ENCODE results near the gene SNX12.

SNX12 gene

DNA sequence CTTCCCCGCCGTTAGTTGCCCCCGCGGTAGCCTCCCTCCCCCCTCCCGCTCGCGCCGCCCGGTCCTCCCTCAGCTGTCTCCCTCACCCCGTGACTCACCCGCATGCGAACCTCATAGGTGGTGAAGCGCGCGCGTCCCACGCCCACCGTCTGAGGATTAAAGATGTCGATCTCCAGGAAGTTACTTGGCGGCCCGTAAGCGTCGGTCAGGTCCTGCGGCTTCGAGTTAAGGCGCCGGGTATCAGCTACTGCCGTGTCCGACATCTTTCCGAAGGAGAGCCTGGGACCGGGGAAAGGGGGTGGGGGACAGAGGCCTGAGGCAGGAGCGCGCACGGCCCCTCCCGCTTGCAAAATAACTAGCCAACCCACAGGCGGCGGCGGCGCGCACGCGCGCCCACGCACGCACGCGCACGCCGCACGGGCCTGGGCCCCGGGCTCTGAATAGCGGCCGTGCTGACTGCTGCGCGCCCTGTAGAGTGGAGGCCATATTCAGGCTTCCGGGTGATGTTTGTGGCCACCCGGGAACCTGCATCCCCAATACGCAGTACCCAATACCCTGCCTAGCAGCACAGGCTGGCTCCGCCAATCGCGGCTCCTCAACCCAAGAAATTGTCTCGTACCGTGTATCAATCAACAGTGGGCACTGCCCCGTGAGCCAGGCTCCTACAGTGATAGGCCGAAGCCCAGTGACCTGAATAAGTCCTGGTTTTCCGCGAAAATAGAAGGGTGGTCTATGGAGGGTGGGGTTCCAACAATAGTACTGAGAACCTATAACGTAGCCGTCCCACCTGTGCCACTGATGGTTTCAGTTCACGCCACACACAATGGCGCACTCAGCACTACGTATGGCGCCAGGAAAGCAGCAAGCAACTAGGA, at the start of gene SNX12:
TSS of gene SNX12 (minus strand) at position 291 of the 875 bp plus-strand sequence. CDS start at position 263, 28 bp downstream.
- peak; percentile 96 for DNase-seq

DNA sequence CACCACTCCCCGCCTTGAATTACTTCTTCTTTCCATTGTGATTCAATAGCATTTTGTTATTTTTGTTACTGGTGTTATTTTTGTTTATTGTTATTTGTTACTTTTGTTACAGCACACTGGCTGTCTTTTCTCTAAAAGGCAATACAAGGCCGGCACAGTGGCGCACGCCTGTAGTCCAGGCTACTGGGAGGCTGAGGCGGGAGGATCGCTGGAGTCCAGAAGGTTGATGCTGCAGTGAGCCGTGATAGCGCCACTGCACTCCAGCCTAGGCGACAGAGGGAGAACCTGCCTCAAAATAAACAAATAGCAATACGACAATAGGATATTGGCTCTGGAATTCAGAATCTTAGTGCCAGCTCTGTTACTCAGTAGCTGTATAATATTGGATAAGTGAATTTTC, 49.2 kb upstream of the SNX12 start:
- no peak for DNase-seq

DNA sequence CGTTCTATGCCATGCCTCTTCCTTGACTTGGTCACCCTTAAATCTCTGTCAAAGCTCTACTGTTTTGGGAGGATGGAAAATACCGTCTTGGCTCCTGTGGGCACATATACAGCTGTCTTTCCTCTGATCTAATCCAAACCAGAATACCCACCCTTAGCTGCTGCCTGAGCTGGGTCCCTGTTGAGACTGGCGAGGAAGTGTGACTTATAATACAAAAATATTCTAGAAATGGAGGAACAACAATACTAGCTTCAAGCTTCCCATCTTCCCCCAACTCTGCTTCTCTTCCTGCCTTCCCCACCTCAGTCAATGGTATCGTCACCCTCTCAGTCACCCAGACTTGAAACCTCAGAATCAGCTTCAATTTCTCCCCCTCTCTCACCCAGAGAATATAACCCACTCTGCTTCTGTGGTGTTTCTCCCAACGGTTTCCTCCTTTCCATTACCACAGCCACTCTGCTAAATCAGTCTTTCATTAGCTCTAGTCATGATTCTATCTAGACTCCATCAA, 43.8 kb upstream of the SNX12 start:
- no peak for DNase-seq

DNA sequence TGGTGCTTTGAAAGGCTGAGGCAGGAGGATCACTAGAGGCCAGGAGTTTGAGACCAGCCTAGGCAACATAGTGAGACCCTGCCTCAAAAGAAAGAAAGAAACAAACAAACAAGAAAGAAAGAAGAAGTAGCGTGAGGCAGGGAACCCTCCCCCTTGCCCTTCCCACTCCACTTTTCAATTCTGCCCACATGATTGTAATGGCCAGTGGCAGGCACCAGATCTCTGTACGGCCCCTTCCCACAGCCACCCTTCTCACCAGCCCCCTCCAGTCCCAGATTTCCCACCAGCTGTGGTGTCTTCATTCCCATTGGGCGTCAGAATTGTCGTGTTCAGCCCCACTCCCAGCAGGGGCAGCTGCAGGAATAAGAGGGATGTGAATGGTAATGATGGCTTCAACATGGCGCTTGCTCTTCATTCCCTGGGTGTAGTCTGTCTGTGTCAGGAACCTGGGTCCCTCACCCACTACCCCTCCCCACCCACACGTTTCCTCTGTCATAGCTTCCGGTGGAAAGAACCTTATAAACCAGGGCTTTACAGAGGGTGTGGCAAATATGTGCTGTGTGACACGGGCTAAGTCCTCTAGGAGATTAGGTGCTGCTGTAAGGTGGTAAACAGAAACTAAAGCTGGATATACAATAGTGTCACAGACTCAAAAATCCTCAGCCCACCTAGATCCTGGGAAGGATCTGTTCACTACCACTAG, 43.2 kb upstream of the SNX12 start, which contains the start of gene IL2RG:
TSS of gene IL2RG (minus strand) at position 437 of the 703 bp plus-strand sequence. CDS start at position 399, 38 bp downstream.
- DNase-seq, result no peak

DNA sequence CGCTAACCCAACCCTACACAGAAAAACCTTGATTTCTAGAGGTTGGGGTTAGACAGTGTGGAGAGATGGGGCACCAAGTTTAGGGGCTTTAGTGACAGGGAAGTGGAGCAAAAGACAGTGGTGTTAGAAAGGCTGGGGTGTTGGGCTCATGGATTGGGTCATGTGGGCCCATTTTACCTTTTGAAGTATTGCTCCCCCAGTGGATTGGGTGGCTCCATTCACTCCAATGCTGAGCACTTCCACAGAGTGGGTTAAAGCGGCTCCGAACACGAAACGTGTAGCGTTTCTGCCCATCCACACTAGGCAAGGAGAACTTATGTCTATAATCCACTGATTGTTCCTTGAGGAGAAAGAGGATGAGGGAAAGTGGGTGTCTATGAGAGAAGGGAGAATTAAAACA, 40.9 kb upstream of the SNX12 start:
- DNase-seq, result no peak

DNA sequence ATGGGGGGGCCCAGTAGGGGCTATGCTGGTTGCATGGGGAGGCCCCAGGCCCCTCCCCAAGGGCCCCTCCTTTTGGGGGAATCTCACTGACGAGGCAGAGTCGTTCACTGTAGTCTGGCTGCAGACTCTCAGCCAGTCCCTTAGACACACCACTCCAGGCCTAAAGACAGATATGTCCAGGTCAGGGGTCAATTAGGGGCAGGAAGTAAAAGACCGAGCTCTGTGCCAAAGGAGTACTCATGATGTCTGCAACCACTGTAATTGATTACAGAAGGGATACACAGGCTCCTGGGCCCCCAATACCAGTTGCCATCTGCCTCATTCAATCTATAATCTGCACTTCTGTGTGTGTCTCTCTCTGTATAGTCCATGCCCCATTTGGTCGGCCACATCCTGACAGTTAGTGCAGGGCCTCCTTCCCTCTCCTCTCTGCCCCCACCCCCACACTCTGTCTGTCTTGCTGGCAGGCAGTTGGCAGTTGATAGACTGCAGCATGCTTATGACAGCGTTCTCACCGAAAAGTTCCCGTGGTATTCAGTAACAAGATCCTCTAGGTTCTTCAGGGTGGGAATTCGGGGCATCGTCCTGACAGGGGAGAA, 39.7 kb upstream of the SNX12 start:
- peak; percentile 60 for DNase-seq

DNA sequence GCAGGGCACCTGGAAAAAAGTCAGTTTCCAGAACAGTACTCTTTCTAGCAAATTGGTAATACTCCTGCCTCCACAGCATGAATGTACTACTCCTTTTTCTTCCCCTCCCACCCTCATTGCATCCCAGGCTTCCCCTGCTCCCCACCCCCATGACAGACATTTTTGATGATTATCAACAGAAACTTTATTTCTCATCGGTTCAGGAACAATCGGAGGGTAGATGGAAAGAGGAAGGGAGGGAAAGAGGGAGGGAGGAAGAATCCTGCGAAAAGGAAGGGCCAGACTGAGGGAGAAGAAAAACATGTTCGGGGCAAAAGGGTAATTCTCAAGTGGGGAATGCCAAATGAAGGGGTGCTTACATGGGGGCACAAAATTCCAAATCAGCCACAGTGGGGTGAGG, 39.1 kb upstream of the SNX12 start:
- DNase-seq, result no peak

DNA sequence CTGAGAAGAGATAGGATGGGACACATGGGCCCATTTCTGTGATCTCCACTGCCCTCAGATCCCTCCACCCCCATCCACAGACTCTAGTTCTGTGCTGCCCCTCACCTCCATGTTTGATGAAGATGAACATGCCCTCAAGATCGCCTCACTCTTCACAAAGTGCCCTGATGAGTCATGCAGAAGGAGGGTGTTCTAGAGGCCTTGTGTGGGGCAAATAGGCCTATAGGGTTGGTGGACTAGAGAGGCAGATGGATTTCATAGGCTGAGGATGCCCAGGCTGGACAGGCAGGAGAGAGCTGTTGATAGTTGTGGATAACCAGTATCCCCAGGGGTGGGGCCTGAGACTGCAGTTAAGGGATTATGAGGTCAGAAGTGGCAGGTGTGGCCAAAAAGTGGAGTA, 38.3 kb upstream of the SNX12 start, which contains the start of gene CXorf65:
TSS of gene CXorf65 (minus strand) at position 314 of the 400 bp plus-strand sequence. CDS start at position 130, 184 bp downstream.
- no peak for DNase-seq

DNA sequence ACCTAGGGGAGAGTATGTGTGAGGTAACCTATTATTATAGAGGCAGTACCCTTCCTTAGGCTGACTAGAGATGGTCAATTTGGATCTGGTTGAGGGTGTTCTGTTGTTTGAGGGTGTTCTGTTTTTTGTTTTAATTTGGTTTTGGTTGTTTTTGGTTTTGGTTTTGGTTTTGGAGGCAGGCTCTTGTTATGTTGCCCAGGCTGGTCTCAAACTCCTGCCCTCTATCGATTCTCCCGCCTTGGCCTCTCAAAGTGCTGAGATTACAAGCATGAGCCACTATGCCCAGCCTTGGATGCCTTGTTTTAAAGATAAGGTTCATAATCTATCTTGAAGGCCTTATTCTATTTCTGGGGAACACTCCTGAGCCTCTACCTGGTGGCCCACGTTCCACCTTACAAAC, 37.5 kb upstream of the SNX12 start:
- DNase-seq, result no peak

DNA sequence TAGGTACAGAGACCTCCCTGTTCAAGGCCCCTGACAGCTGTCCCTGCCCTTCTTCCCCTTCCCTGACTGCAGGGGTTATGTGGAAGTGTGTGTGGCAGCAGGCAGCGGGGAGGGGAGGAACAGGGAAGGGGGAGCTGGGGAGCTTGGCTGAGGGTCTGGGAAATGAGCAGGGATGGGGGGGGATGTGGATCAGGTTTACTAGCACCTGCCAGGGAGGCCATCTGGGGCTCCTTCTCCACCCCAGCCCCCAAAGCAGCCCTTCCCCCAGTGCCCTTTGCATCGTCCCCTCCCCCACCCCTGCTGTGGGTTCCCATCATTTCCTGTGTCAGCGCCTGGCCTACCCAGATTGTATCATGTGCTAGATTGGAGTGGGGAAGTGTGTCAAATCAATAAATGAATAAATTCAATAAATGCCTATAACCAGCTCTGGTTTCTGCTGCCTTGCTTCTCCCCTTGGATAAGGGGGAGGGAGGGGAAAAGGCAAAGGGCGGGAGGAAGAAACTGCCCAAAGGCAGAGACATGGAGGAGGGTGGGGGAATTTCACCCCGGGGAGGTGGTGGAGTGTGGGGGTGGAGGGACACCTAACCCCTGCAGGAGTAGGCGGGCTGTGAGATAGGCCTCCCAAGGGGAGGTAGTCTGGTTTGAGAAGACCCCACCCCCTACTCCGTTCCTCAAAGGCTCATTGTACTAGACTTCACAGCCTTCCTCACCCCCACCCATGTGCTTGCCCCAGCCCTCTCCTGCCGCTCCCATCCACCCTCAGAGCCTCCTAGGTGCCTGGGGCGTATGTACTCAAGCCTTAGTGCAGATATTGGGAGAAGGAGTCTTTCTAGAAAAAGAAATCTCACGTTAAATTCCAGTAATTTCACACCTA, 35.2 kb upstream of the SNX12 start:
- DNase-seq, result peak; percentile 87

DNA sequence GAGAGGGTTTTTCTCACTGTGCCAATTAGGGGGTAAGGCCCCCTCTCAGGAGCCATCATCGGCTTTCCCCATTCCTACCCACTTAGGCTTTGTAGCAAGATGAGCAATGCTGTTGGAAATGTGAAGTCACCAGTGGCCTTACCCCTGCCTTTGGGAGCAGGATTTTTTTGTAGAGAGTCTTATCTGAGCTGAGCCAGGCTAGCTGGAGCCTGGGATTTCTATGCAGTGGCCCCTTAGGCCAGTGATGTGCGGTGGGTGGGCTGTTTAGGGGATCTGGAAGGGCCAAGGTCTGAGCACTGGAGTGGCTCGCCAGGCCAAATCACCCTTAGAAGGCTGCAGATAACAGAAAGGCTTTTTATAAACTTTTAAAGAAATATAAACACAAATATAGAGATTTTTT, 34.2 kb upstream of the SNX12 start:
- DNase-seq, result no peak

DNA sequence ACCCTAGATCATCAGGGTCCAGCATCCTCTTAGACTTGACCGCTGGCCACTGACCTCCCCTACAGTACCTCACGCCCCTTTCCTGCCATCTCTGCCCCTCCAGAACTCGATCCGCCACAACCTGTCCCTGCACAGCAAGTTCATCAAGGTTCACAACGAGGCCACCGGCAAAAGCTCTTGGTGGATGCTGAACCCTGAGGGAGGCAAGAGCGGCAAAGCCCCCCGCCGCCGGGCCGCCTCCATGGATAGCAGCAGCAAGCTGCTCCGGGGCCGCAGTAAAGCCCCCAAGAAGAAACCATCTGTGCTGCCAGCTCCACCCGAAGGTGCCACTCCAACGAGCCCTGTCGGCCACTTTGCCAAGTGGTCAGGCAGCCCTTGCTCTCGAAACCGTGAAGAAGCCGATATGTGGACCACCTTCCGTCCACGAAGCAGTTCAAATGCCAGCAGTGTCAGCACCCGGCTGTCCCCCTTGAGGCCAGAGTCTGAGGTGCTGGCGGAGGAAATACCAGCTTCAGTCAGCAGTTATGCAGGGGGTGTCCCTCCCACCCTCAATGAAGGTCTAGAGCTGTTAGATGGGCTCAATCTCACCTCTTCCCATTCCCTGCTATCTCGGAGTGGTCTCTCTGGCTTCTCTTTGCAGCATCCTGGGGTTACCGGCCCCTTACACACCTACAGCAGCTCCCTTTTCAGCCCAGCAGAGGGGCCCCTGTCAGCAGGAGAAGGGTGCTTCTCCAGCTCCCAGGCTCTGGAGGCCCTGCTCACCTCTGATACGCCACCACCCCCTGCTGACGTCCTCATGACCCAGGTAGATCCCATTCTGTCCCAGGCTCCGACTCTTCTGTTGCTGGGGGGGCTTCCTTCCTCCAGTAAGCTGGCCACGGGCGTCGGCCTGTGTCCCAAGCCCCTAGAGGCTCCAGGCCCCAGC, 32.7 kb upstream of the SNX12 start:
- peak; percentile 51 for DNase-seq

DNA sequence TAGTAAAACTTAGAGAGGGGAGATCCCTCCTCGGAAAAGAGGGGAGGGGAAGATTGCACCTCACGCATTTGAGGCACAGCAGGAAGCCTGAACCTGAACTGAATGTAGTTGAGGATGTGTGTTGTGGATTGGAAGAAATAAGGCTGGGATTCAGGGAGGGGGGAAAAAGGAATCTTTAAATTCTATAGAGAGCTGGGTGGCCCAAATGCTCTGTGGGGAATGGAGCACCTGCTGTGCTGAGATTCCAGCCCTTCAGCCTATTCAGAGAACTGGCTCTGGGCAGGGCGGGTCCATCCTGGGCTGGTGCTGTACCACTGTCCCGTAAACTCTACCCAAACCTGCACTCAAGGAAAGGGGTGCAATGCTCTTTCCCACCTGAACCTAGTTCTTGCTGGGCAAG, 31.6 kb upstream of the SNX12 start:
- no peak for DNase-seq

DNA sequence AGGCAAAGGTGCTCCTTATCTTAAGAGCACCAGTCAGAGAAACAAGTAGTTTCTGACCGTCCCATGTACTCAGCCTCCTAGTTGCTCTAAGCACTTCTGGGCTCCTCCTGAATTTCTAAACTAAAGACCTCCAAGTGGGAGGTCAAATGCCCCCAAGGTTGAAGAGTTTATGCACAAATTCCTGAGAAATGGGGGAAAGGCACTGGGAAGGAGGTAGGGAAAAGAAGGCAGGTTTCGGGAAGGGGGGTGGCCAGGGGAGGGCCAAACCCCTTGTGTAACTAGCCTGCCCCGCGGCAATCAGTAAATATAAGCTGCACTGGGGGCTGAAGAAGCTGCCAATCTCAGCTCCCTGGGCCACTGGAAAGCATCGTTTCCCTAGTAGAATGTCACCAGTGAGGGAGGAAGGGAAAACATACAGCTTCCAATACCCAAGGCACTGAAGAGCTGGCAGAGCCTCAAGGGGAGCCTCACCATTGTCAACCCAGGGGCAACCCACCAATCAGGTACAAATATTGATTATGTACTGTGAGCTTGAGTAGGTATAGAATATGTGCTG, 30.9 kb upstream of the SNX12 start:
- no peak for DNase-seq

DNA sequence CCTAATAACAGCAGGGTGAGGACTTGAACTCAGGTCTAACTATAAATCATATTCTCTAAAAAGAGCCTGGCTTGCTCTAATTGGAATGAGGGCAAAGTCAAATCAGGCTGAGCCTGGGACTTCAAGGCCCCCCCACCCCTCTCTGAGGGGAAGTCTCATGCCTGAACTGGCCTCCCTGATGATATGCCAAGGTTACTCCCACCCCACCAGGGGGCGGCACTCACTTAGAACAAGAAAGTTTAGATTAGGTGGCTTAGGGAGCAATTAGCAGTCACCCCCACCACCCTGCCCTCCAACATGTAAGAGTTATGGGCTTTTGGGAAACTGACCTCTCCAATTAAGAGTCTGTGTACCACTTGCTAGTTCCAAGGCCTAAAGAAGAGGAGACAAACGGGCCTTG, 30.2 kb upstream of the SNX12 start:
- DNase-seq, result peak; percentile 64

DNA sequence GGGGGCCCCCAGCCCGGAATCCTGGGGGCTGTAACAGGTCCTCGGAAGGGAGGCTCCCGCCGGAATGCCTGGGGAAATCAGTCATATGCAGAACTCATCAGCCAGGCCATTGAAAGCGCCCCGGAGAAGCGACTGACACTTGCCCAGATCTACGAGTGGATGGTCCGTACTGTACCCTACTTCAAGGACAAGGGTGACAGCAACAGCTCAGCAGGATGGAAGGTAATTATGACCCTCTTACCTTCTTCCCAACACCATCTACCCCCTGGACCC, 28.6 kb upstream of the SNX12 start:
- DNase-seq, result no peak

DNA sequence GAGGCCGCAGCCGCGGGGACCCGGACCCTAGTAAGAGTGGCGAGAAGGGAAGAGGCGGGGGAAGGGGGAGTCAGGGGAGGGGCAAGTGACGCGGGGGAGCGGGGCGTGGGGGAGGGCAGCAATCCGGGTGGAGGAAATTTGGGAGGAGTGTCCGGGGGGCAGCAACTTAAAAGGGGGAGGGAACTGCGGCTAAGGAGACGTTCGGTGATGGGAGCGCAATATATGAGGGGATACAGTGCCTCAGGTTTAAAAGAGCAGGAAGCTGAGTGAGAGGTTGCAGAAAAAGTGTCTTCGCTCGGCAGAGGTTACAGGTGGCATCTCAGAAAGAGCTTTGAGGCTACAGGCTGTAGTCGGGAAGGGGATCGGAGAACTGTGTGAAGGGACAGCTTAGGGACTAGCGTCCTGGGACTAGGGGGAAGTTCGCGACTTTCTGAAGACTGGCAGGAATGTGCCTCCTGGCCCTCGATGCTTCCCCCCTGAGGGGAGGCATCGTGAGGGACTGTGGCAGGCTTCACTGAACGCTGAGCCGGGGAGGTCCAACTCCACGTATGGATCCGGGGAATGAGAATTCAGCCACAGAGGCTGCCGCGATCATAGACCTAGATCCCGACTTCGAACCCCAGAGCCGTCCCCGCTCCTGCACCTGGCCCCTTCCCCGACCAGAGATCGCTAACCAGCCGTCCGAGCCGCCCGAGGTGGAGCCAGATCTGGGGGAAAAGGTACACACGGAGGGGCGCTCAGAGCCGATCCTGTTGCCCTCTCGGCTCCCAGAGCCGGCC, 28.0 kb upstream of the SNX12 start:
- peak; percentile 52 for DNase-seq

DNA sequence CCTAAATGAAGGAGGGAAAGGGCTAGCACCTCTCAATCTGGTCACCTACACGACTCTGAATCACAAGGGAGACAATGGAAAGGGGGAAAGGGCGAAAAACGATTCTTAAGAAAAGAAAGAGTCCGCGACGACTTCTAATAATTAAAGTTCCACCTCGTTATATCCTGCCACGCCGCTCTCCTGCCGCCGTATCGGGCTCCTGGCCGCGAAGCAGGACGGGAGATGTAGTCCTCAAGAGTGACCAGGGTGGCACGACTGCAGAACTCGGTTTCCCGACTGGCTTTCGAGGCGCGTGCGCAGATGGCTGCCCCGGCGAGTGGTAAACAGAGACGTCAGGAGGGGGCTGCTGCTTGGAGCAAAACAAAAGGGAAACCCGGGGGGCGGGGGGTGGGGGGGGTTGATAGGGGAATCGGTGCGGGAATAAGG, 27.4 kb upstream of the SNX12 start, which contains the start of gene FOXO4:
TSS of gene FOXO4 (plus strand) at position 297 of the 426 bp plus-strand sequence. CDS start 678 bp downstream, outside the sequence.
- DNase-seq, result peak; percentile 92

DNA sequence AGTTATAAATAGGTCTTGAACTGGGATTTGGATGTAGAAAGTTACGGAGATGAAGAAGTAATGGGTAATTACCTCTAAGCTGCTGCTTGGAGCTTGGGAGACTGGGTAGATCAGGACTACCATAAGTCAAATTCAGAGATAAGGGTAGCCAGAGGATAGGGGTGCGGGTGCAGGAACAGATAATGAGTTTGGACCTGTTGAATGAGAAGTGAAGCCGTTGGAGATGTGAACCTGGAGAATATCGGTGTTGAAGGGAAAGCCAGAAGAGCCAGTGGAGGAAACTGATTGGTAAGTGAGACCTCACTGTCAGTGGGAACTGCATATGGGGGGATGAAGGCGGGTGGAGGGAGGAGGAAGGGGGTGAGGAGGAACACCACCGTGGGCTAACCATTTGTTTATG, 26.9 kb upstream of the SNX12 start:
- no peak for DNase-seq

DNA sequence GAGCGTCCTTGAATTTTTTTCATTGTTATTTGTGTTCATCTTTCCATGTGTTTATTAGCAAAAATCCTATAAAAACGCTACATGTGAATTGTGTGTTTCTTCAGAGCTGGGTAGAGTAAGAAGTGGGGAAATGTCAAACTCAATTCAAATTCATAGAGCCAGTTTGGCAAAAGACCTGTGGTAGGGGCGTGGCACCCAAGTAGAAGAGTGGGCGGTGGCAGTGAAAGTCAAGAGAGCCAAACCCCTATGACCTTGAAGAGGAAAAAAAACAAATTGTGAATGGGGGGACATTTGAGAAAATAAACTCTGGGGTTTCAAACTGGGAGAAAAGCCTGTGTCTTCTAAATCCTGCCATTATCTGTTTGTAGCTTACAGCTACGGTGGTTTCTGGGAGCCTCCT, 23.1 kb upstream of the SNX12 start:
- no peak for DNase-seq

All from islet precursor cell (in vitro differentiated cells).